NCI-H2227 (cell line): ENCODE results near the gene ZBTB43.

Source experiments
- DNase-seq: peaks from one replicate; lab custom pipeline; 2025; ENCODE audit not compliant: unreplicated experiment; lab: John Stamatoyannopoulos, UW

Gene ZBTB43

DNA sequence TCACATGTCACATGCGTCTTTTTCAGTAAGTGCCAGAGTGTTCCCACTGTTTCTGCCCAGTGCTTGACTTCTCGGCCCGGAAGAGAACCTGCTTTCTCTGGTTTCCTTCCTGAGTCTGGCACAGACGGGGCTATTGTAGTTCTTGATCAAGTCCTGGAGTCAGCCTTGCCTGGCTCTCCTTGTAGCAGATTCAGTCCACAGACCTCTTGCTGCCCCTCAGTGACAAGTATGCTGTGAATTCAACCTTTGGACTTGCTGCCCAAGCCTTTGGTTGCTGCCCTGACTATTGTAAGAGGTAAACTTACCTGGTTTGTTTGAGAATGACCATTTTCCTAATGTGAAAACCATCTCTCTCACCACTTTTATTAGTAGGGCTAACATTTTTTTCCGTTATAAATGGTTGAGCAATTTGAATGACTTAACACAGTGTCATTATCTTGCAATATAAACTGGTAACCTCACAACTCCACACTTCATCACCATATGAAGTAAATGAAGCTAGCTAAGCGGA, 80.3 kb downstream of the ZBTB43 start:
- DNase-seq: no peak

DNA sequence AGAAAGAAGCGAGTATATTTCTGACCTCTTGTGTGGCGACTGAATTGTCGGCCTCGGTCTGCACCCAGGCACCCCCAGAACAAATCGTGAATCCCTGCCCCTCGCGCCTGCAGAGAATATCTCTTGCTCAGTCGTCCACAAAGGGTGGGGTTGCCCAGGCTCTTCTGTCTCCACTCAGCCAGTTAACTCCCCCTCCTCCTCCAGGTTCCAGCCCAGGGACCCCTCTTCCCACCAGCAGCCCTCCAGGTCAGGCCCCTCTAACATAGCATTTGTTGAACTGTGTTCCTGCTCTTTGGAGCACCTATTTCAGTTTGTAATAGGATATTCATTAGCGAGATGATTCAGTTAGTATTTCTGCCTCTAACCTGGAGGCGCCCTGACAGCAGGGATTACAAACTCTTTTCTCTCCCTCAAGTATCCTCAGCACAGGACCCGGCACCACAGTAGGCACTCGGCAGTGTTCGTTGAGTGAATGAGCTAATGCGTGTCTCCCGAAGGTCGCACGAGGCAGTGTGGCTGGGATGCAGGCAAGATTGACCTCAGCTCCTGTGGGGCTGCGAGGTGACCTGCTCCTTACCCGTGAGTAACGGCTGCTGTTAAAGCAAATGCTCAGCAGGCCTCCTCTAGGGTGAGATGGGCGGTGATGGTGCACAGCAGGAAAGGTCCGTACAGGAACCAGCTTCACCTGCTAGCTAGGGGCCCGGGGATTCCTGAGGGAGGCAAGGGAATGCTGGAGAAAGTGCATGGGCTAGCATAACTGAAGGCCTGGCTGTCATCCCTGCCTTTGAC, 81.4 kb downstream of the ZBTB43 start:
- peak; percentile 22 for DNase-seq

DNA sequence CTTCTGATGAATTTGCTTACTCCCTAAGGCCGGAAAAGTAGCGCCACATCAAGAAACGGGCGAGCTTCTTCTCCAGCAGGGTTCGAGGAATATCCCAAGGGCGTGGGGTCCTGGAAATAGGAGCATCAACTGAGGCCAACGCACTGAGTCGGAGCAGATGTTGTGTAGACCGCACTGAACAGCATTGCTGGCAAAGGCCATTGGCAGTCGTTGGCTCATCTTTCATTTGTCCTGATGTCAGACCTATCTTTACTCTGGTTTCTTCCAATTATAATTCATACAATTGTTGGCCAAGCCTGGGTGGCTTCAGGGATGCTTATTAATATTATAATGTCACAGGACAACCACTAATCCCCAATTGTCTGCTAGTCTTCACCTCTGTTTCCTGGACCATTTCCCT, 82.1 kb downstream of the ZBTB43 start:
- no peak for DNase-seq
